Stimulated activated naive CD8-positive, alpha-beta T cell treated with anti-CD3 and anti-CD28 coated beads, Interleukin-15, amount 100 ng/mL, for 72 hours (primary cell): ENCODE results near the gene NAV2.

Experiments
- ATAC-seq: fragments of 150-1000 bp; cut with Tn5 transposase; 2 replicates; pipeline ENCODE4 v1.10.0; 2021; ENCODE audit warnings: mild to moderate bottlenecking, moderate library complexity
- DNase-seq, 2 donors: peaks; one replicate each; pipeline ENCODE4 v3.0.0; 2021 to 2022
- H3K27ac Mint-ChIP-seq, 2 donors: one replicate each; pipeline ENCODE4 v1.8.0; 2022; ENCODE audit warnings: mild to moderate bottlenecking in 2 of 2, mixed read lengths in 2 of 2, moderate library complexity in 2 of 2
- H3K27me3 Mint-ChIP-seq: one replicate; pipeline ENCODE4 v1.8.0; 2022; ENCODE audit warnings: mixed read lengths
- H3K4me1 Mint-ChIP-seq: one replicate; pipeline ENCODE4 v1.8.0; 2022; ENCODE audit warnings: mild to moderate bottlenecking, mixed read lengths
- H3K4me3 Mint-ChIP-seq, 2 donors: one replicate each; pipeline ENCODE4 v1.8.0; 2022; ENCODE audit warnings: mild to moderate bottlenecking in 2 of 2, mixed read lengths in 2 of 2, moderate library complexity in 1 of 2
- H3K9me3 Mint-ChIP-seq, 2 donors: one replicate each; pipeline ENCODE4 v1.8.0; 2022; ENCODE audit warnings: mixed read lengths in 2 of 2

The NAV2 gene

GRCh38 chr11:20022363-20023081 is 309.9 kb downstream of the NAV2 start:
- no peak for DNase-seq
- ATAC-seq, result no peak

GRCh38 chr11:20023082-20023426 is 310.4 kb downstream of the NAV2 start:
- DNase-seq (no peak), ATAC-seq (no peak)
- Mint-ChIP-seq H3K4me3 (no peak overlapping the region), H3K4me1 (no peaks in the 10 kb centered on the region), H3K27ac (no peak overlapping the region), H3K27me3 (no peaks in the 10 kb centered on the region), H3K9me3 (no peaks in the 10 kb centered on the region)

More at GRCh38 chr11:20022363-20023081, 309.9 kb downstream of the NAV2 start:
- peaks cover 2% of the 10 kb centered on the region for H3K27me3 Mint-ChIP-seq
- H3K9me3 Mint-ChIP-seq, result no peaks in the 10 kb centered on the region
- no peaks in the 10 kb centered on the region for H3K4me1 Mint-ChIP-seq
- no peak overlapping the region for H3K4me3 Mint-ChIP-seq
- no peak overlapping the region for H3K27ac Mint-ChIP-seq

GRCh38 chr11:20024172-20024935 is 311.7 kb downstream of the NAV2 start:
- Mint-ChIP-seq H3K27ac (no peak overlapping the region), H3K4me1 (no peaks in the 10 kb centered on the region), H3K4me3 (no peak overlapping the region), H3K9me3 (no peaks in the 10 kb centered on the region), H3K27me3 (peaks cover under 1% of the 10 kb centered on the region)
- ATAC-seq (no peak), DNase-seq (no peak)

- ATAC-seq (no peak), DNase-seq (no peak)
- Mint-ChIP-seq H3K4me1 (no peaks in the 10 kb centered on the region), H3K9me3 (no peaks in the 10 kb centered on the region), H3K27ac (no peak overlapping the region), H3K27me3 (peaks cover 8% of the 10 kb centered on the region), H3K4me3 (no peak overlapping the region)
Observed at GRCh38 chr11:20025332-20025840, 312.7 kb downstream of the NAV2 start.

- H3K27me3 Mint-ChIP-seq, result peaks cover 19% of the 10 kb centered on the region
- no peak overlapping the region for H3K27ac Mint-ChIP-seq
- no peak overlapping the region for H3K4me3 Mint-ChIP-seq
- H3K4me1 Mint-ChIP-seq, result no peaks in the 10 kb centered on the region
- DNase-seq, result no peak
- no peaks in the 10 kb centered on the region for H3K9me3 Mint-ChIP-seq
- no peak for ATAC-seq
Observed at GRCh38 chr11:20026629-20027555, 314.3 kb downstream of the NAV2 start.

GRCh38 chr11:20027556-20028013 is 314.9 kb downstream of the NAV2 start:
- Mint-ChIP-seq H3K4me3 (no peak overlapping the region), H3K27ac (no peak overlapping the region), H3K4me1 (no peaks in the 10 kb centered on the region), H3K27me3 (peaks cover 20% of the 10 kb centered on the region), H3K9me3 (no peaks in the 10 kb centered on the region)
- no peak for DNase-seq
- no peak for ATAC-seq

GRCh38 chr11:20029193-20029592 is 316.6 kb downstream of the NAV2 start:
- Mint-ChIP-seq H3K4me1 (no peaks in the 10 kb centered on the region), H3K27me3 (peaks cover 21% of the 10 kb centered on the region), H3K9me3 (no peaks in the 10 kb centered on the region), H3K4me3 (no peak overlapping the region), H3K27ac (no peak overlapping the region)
- ATAC-seq (no peak), DNase-seq (no peak)

GRCh38 chr11:20030472-20030871 is 317.8 kb downstream of the NAV2 start:
- Mint-ChIP-seq H3K27me3 (peaks cover 34% of the 10 kb centered on the region), H3K27ac (no peak overlapping the region), H3K4me3 (no peak overlapping the region), H3K4me1 (no peaks in the 10 kb centered on the region), H3K9me3 (no peaks in the 10 kb centered on the region)
- DNase-seq (no peak), ATAC-seq (no peak)

- peaks cover 37% of the 10 kb centered on the region for H3K27me3 Mint-ChIP-seq
- H3K9me3 Mint-ChIP-seq, result no peaks in the 10 kb centered on the region
- H3K4me1 Mint-ChIP-seq, result no peaks in the 10 kb centered on the region
- no peak overlapping the region for H3K27ac Mint-ChIP-seq
- ATAC-seq, result no peak
- no peak for DNase-seq
- H3K4me3 Mint-ChIP-seq, result no peak overlapping the region
Observed at GRCh38 chr11:20031155-20032001, 318.7 kb downstream of the NAV2 start.

- H3K4me3 Mint-ChIP-seq, result no peak overlapping the region
- H3K27ac Mint-ChIP-seq, result no peak overlapping the region
- H3K4me1 Mint-ChIP-seq, result no peaks in the 10 kb centered on the region
- no peak for DNase-seq
- H3K9me3 Mint-ChIP-seq, result no peaks in the 10 kb centered on the region
- H3K27me3 Mint-ChIP-seq, result peaks cover 37% of the 10 kb centered on the region
- ATAC-seq, result no peak
Observed at GRCh38 chr11:20032127-20032526, 319.5 kb downstream of the NAV2 start.

- H3K27me3 Mint-ChIP-seq, result peaks cover 37% of the 10 kb centered on the region
- H3K4me3 Mint-ChIP-seq, result no peak overlapping the region
- no peak for DNase-seq
- ATAC-seq, result no peak
- no peaks in the 10 kb centered on the region for H3K4me1 Mint-ChIP-seq
- H3K9me3 Mint-ChIP-seq, result no peaks in the 10 kb centered on the region
- no peak overlapping the region for H3K27ac Mint-ChIP-seq
Observed at GRCh38 chr11:20032577-20033260, 320.1 kb downstream of the NAV2 start.

GRCh38 chr11:20033806-20034205 is 321.2 kb downstream of the NAV2 start:
- DNase-seq, result no peak
- Mint-ChIP-seq H3K9me3 (no peaks in the 10 kb centered on the region), H3K27ac (no peak overlapping the region), H3K27me3 (peaks cover 44% of the 10 kb centered on the region), H3K4me1 (no peaks in the 10 kb centered on the region), H3K4me3 (no peak overlapping the region)
- ATAC-seq, result no peak

- H3K4me1 Mint-ChIP-seq, result no peaks in the 10 kb centered on the region
- ATAC-seq (no peak), DNase-seq (no peak)
- peaks cover 49% of the 10 kb centered on the region for H3K27me3 Mint-ChIP-seq
- no peaks in the 10 kb centered on the region for H3K9me3 Mint-ChIP-seq
- H3K27ac Mint-ChIP-seq, result peak overlapping the region; percentile 45 to 52
- no peak overlapping the region for H3K4me3 Mint-ChIP-seq
Observed at GRCh38 chr11:20034941-20035340, 322.3 kb downstream of the NAV2 start.

GRCh38 chr11:20035375-20035700 is 322.7 kb downstream of the NAV2 start:
- no peak overlapping the region for H3K4me3 Mint-ChIP-seq
- ATAC-seq (no peak), DNase-seq (no peak)
- peaks cover 51% of the 10 kb centered on the region for H3K27me3 Mint-ChIP-seq
- H3K27ac Mint-ChIP-seq, result peak overlapping the region in 1 of 2 donors; percentile 45
- no peaks in the 10 kb centered on the region for H3K9me3 Mint-ChIP-seq
- H3K4me1 Mint-ChIP-seq, result no peaks in the 10 kb centered on the region
